HepG2 (cell line): ENCODE data around the gene DCDC2C. TPM values are rescaled to one million over a fixed set of nuclear protein-coding genes. Genes with fewer than 3 reads are reported as not detected.
A peak's percentile ranks its signal among the peaks of the same experiment; 100 is the strongest.

ENCODE experiments used
- ATAC-seq: fragments of 200-7000 bp; cut with Tn5 transposase; 3 replicates; pipeline ENCODE4 v1.9.1; 2020; ENCODE audit warnings: mild to moderate bottlenecking, moderate library complexity
- Bru-seq: library from RNA; stranded (reverse); fragments of 400-500 nt; gene quantifications from one replicate; lab custom pipeline; 2021; lab: Mats Ljungman, UMichigan
- BruChase-seq, 2 experiments: library from RNA; stranded (reverse); fragments of 400-500 nt; gene quantifications; one replicate each; lab custom pipeline; 2021; lab: Mats Ljungman, UMichigan
- BruUV-seq: library from RNA; stranded (reverse); fragments of 400-500 nt; replicated peaks from 2 replicates; lab custom pipeline; 2021; lab: Mats Ljungman, UMichigan
- CTCF ChIA-PET: fragments of 300-600 bp; formaldehyde crosslinking; extraction: SDS; loops from one replicate; lab custom pipeline; 2021; ENCODE audit warnings: low total read pairs, inconsistent platforms, low intra/inter-chr PET ratio; lab: Yijun Ruan, JAX
- POLR2A ChIA-PET: fragments of 350-600 bp; sonication (Branson Sonifier 250); formaldehyde crosslinking; loops from one replicate; lab custom pipeline; 2020; ENCODE audit warnings: antibody characterized with exemption, inconsistent platforms; lab: Yijun Ruan, JAX
- DNase-seq: peaks from one replicate; pipeline ENCODE4 v3.0.0-alpha.2; 2015; ENCODE audit warnings: low spot score
- FAIRE-seq: peaks from 3 replicates; lab custom pipeline; 2011; peaks lifted over from hg19 to GRCh38; lab: Jason Lieb, UNC
- H2AFZ ChIP-seq: one replicate; pipeline ENCODE4 v1.6.1; 2011; ENCODE audit warnings: low read length, inconsistent platforms
- H3K27ac ChIP-seq: fragments of 300-600 bp; 3 replicates; pipeline ENCODE4 v1.8.0; 2011; ENCODE audit warnings: mixed run types, mild to moderate bottlenecking, mixed read lengths, low read length, inconsistent platforms; ENCODE audit not compliant: insufficient read depth; ENCODE audit errors: extremely low read length
- H3K27me3 ChIP-seq, 2 experiments: fragments of 200-600 bp in 1 of 2; 2 replicates in 1 of 2; 3 replicates in 1 of 2; pipeline versions ENCODE4 v1.6.0 to v1.8.0; 2011; ENCODE audit warnings: low read length in 2 of 2, mild to moderate bottlenecking in 2 of 2, moderate library complexity in 2 of 2, inconsistent platforms in 1 of 2; ENCODE audit not compliant: insufficient read depth in 2 of 2, control insufficient read depth in 1 of 2
- H3K36me3 ChIP-seq, 2 experiments: fragments of 200-600 bp in 1 of 2; replicated peaks in 1 of 2; 2 replicates in 1 of 2; 3 replicates in 1 of 2; pipeline versions ENCODE4 v1.5.1 to v1.8.0; 2011; ENCODE audit warnings: low read length in 2 of 2, inconsistent platforms in 1 of 2; ENCODE audit not compliant: insufficient read depth in 2 of 2, control insufficient read depth in 1 of 2
- H3K4me1 ChIP-seq: 2 replicates; pipeline ENCODE4 v1.5.1; 2012; ENCODE audit warnings: low read length, inconsistent platforms; ENCODE audit not compliant: insufficient read depth
- H3K4me2 ChIP-seq: 2 replicates; pipeline ENCODE4 v1.6.0; 2011; ENCODE audit warnings: low read depth, low read length, inconsistent platforms
- H3K4me3 ChIP-seq, 3 experiments: fragments of 200-600 bp in 1 of 3; sonication (generic), shearing (Covaris generic) in 1 of 3; replicated peaks in 1 of 3; 2 replicates each; pipeline ENCODE4 v1.5.1; 2011 to 2016; ENCODE audit warnings: low read length in 3 of 3, inconsistent platforms in 2 of 3, low read depth in 2 of 3, mild to moderate bottlenecking in 2 of 3, control low read depth in 1 of 3, mixed read lengths in 1 of 3; ENCODE audit not compliant: insufficient read depth in 1 of 3
- H3K79me2 ChIP-seq: one replicate; pipeline ENCODE4 v1.6.1; 2011; ENCODE audit warnings: low read length, inconsistent platforms; ENCODE audit not compliant: insufficient read depth
- H3K9ac ChIP-seq: 2 replicates; pipeline ENCODE4 v1.6.0; 2011; ENCODE audit warnings: mild to moderate bottlenecking, low read depth, low read length, inconsistent platforms; ENCODE audit not compliant: insufficient read depth
- H3K9me3 ChIP-seq: 2 replicates; pipeline ENCODE4 v1.5.1; 2012; ENCODE audit warnings: mild to moderate bottlenecking, low read length
- H4K20me1 ChIP-seq: 2 replicates; pipeline ENCODE4 v1.6.0; 2011; ENCODE audit warnings: inconsistent platforms, mild to moderate bottlenecking, low read length, moderate library complexity; ENCODE audit not compliant: insufficient read depth
- BCLAF1 ChIP-seq: fragments of 450-650 bp; IDR thresholded peaks from 2 replicates; pipeline ENCODE4 v1.6.1; 2017; ENCODE audit warnings: mild to moderate bottlenecking
- FOXP1 ChIP-seq, 2 experiments: fragments of 450-650 bp in 1 of 2; IDR thresholded peaks; 2 replicates each; pipeline ENCODE4 v1.6.1; 2017 to 2018; ENCODE audit warnings: antibody characterized with exemption in 1 of 2
- KDM5A ChIP-seq: fragments of 200-600 bp; sonication (generic); IDR thresholded peaks from 2 replicates; pipeline ENCODE4 v1.7.0; 2018; ENCODE audit warnings: antibody characterized with exemption, mild to moderate bottlenecking, low read length, borderline replicate concordance
- MEF2D ChIP-seq: sonication (generic); formaldehyde crosslinking; IDR thresholded peaks from 2 replicates; pipeline ENCODE4 v1.5.1; 2020; ENCODE audit warnings: mild to moderate bottlenecking, missing genetic modification reagents
- RBM22 ChIP-seq: fragments of 200-400 bp; formaldehyde crosslinking; optimal IDR thresholded peaks from 2 replicates; pipeline ENCODE3; 2017; ENCODE audit warnings: mild to moderate bottlenecking, low read length, moderate library complexity
- SRF ChIP-seq: IDR thresholded peaks from 2 replicates; pipeline ENCODE4 v1.6.1; 2011; ENCODE audit warnings: mild to moderate bottlenecking, low read depth, low read length, moderate library complexity
- TEAD3 ChIP-seq: optimal IDR thresholded peaks from 2 replicates; pipeline ENCODE3; 2016; ENCODE audit warnings: borderline replicate concordance
- ZNF503 ChIP-seq: sonication (generic); formaldehyde crosslinking; IDR thresholded peaks from 2 replicates; pipeline ENCODE4 v1.4.0; 2020; ENCODE audit warnings: missing genetic modification reagents
- WGBS: methylation state at CpG from one replicate; pipeline ENCODE4 v1.1.6; 2017; ENCODE audit warnings: low lambda C conversion rate; 5-methylcytosine and 5-hydroxymethylcytosine counted together
- in situ Hi-C: cut with HindIII; loops from 2 replicates; pipeline ENCODE4 v1.10.0; 2017; ENCODE audit warnings: low pct_unique_long_range_greater_than_20kb; ENCODE audit not compliant: extremely low pct_ligation_motif_present
- intact Hi-C: fragments of 100-400 bp; cut with micrococcal nuclease; formaldehyde crosslinking; loops from one replicate; pipeline ENCODE4 v1.10.0; 2022; ENCODE audit not compliant: unreplicated experiment
- long read RNA-seq, 2 experiments: library from RNA in 1 of 2; library from polyadenylated mRNA in 1 of 2; stranded (forward) in 1 of 2; unstranded in 1 of 2; transcript quantifications; one replicate each; pipeline ENCODE4 v2.0.0, GENCODE V29; 2019 to 2022
- polyA minus RNA-seq, 3 experiments: library from RNA; depleted of rRNA, polyadenylated mRNA; stranded (reverse); fragments of >200 nt; gene quantifications; 2 replicates each; pipeline ENCODE4 v1.2.3, GENCODE V29; 2011; ENCODE audit warnings: low replicate concordance in 1 of 3
- polyA plus RNA-seq, 8 experiments: library from polyadenylated mRNA; depleted of rRNA in 3 of 8; stranded (reverse) in 7 of 8; unstranded in 1 of 8; fragments of >200 nt; fragmentation: Illumina TruSeq in 4 of 8; extraction: Trizol in 4 of 8; gene quantifications; 2 replicates each; pipeline versions ENCODE4 v1.2.1 to v1.2.3, GENCODE V29; 2011 to 2016; ENCODE audit warnings: low read depth in 4 of 8, missing spikeins in 1 of 8, mixed read lengths in 1 of 8; ENCODE audit not compliant: insufficient read depth in 1 of 8
- total RNA-seq, 5 experiments: library from RNA; depleted of rRNA; stranded (reverse); fragments of >200 nt; fragmentation: Illumina TruSeq; extraction: Trizol; gene quantifications; 2 replicates each; pipeline ENCODE4 v1.2.3, GENCODE V29; 2016; ENCODE audit warnings: low read depth in 1 of 5
- TF ChIP-seq, protein P1 (sequence below): sonication (generic); formaldehyde crosslinking; IDR thresholded peaks from 2 replicates; pipeline ENCODE4 v1.4.0; 2020; ENCODE audit warnings: missing genetic modification reagents

Gene DCDC2C, protein sequence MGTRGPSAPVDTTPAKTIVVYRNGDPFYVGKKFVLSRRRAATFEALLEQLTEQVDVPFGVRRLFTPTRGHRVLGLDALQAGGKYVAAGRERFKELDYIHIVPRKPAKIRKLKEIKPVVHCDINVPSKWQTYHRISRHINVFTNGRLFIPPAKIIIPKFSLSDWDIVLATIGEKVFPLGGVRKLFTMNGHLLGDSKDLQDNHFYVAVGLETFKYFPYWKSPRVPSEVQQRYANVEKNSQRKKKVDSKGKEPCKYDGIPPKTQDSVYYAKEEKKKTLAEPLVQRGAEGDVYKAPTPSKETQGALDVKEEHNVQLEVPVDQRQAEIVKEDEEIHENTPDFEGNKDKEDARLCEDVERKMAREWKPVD
- total RNA-seq (2016; rRNA removed; fragmentation: Illumina TruSeq; extraction: Trizol) (not detected in 2 replicates), polyA plus RNA-seq (2011; rRNA removed) (not detected in 2 replicates), polyA minus RNA-seq (2011; rRNA and poly(A)+ RNA removed; ENCODE audit: low replicate concordance) (not detected in 2 replicates), Bru-seq, nascent RNA (percentile 1 among the genes with signal in this experiment), BruChase-seq, experiment 1, labeled RNA remaining after a 6-hour chase (percentile 3 among the genes with signal in this experiment), BruChase-seq, experiment 2, labeled RNA remaining after a 2-hour chase (percentile 3 among the genes with signal in this experiment)
- not detected in 2 replicates for total RNA-seq (2016; cell fraction: cytosol; rRNA removed; fragmentation: Illumina TruSeq; extraction: Trizol; ENCODE audit: low read depth)
- total RNA-seq (2016; cell fraction: insoluble cytoplasmic fraction; rRNA removed; fragmentation: Illumina TruSeq; extraction: Trizol): not detected in 2 replicates
- not detected in 2 replicates for total RNA-seq (2016; cell fraction: membrane; rRNA removed; fragmentation: Illumina TruSeq; extraction: Trizol)
- total RNA-seq (2016; cell fraction: nucleus; rRNA removed; fragmentation: Illumina TruSeq; extraction: Trizol): not detected in 2 replicates
- not detected in 2 replicates for polyA plus RNA-seq (2011; cell fraction: cytosol; rRNA removed)
- not detected in 2 replicates for polyA plus RNA-seq (2011; cell fraction: nucleus; rRNA removed)
- polyA plus RNA-seq (2012): not detected in 2 replicates
- not detected in 2 replicates for polyA plus RNA-seq (2016; cell fraction: cytosol; fragmentation: Illumina TruSeq; extraction: Trizol; ENCODE audit: low read depth)
- not detected in 2 replicates for polyA plus RNA-seq (2016; cell fraction: insoluble cytoplasmic fraction; fragmentation: Illumina TruSeq; extraction: Trizol; ENCODE audit: low read depth)
- not detected in 2 replicates for polyA plus RNA-seq (2016; cell fraction: membrane; fragmentation: Illumina TruSeq; extraction: Trizol; ENCODE audit: low read depth)
- not detected in 2 replicates for polyA plus RNA-seq (2016; cell fraction: nucleus; fragmentation: Illumina TruSeq; extraction: Trizol; ENCODE audit: insufficient read depth, low read depth)
- not detected in 2 replicates for polyA minus RNA-seq (2011; cell fraction: cytosol; rRNA and poly(A)+ RNA removed)
- not detected in 2 replicates for polyA minus RNA-seq (2011; cell fraction: nucleus; rRNA and poly(A)+ RNA removed)
- long read RNA-seq, experiment 1: 0 reads
- long read RNA-seq, experiment 2: 0 reads

DNA sequence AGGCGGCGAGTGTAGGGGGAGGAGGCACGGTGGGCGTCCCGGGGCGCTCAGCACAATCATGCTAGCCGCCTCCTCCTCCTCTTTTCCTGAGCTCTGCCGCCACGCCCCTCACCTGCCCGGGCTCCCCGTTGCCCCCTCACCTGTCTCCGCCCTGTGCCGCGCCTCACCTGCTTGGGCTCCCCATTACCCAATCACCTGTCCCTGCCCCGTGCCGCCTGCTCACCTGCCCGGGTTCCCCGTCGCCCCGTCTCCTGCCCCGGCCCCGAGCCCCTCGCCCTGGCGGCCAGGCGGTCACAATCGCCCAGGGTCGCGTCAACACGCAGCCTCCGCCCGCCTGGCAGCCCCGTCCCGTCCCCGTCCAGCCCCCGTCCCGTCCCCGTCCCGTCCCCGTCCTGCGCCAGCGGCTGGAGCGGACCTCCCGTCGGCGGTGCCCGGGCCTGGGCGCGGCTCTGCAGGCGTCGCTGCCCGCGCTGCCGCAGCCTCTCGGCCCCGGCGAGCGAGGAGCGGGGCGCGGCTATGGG lies at the start of gene DCDC2C:
Gene DCDC2C (plus strand): TSS at position 340 of the 521 bp plus-strand sequence. CDS start 177 bp downstream, at position 517.
- no peaks in the 10 kb centered on the region for H4K20me1 ChIP-seq
- TF ChIP-seq ZNF503 (CRISPR knock-in tag) (no peak), SRF (no peak), RBM22 (no peak), BCLAF1 (no peak), KDM5A (no peak), TEAD3 (no peak), MEF2D (CRISPR knock-in tag) (no peak), FOXP1 (IDR thresholded peaks at IDR 0.05) (no peak), FOXP1 (CRISPR knock-in tag; IDR thresholded peaks at IDR 0.05) (no peak)
- TF ChIP-seq, protein P1, sequence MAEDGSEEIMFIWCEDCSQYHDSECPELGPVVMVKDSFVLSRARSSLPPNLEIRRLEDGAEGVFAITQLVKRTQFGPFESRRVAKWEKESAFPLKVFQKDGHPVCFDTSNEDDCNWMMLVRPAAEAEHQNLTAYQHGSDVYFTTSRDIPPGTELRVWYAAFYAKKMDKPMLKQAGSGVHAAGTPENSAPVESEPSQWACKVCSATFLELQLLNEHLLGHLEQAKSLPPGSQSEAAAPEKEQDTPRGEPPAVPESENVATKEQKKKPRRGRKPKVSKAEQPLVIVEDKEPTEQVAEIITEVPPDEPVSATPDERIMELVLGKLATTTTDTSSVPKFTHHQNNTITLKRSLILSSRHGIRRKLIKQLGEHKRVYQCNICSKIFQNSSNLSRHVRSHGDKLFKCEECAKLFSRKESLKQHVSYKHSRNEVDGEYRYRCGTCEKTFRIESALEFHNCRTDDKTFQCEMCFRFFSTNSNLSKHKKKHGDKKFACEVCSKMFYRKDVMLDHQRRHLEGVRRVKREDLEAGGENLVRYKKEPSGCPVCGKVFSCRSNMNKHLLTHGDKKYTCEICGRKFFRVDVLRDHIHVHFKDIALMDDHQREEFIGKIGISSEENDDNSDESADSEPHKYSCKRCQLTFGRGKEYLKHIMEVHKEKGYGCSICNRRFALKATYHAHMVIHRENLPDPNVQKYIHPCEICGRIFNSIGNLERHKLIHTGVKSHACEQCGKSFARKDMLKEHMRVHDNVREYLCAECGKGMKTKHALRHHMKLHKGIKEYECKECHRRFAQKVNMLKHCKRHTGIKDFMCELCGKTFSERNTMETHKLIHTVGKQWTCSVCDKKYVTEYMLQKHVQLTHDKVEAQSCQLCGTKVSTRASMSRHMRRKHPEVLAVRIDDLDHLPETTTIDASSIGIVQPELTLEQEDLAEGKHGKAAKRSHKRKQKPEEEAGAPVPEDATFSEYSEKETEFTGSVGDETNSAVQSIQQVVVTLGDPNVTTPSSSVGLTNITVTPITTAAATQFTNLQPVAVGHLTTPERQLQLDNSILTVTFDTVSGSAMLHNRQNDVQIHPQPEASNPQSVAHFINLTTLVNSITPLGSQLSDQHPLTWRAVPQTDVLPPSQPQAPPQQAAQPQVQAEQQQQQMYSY: no peak

More for the DNA sequence above, at the start of gene DCDC2C:
- 94% methylated on average over 60 of the region's 60 CpGs for WGBS
- no peak within 1 kb of the TSS for H3K9ac ChIP-seq
- POLR2A ChIA-PET: no interaction called here
- CTCF ChIA-PET: no interaction called here
- intact Hi-C loops (no loop called here), in situ Hi-C loops (no loop called here)
- no peak within 1 kb of the TSS for H2AFZ ChIP-seq
- H3K4me1 ChIP-seq: no peaks in the 10 kb centered on the region
- H3K9me3 ChIP-seq: no peaks in the 10 kb centered on the region
- H3K4me2 ChIP-seq: no peak within 1 kb of the TSS
- peaks cover 0 to 14% of the 10 kb centered on the region in 2 experiments; a peak in 2 of 5 replicates for H3K27me3 ChIP-seq
- no peaks in the 10 kb centered on the region for H3K36me3 ChIP-seq
- no peaks in the 10 kb centered on the region for H3K79me2 ChIP-seq
- BruUV-seq: no TSS peak
- DNase-seq (no peak), ATAC-seq (peak; percentile 27; the same call in 1 of the 3 replicates), FAIRE-seq (no peak)
- H3K4me3 ChIP-seq: no peak within 1 kb of the TSS
- H3K27ac ChIP-seq: no peak within 1 kb of the TSS
